ENCODE measurements around the gene TMEM184B. TPM values are rescaled to one million over a fixed set of nuclear protein-coding genes. Genes with fewer than 3 reads are reported as not detected.

TMEM184B gene
- total RNA-seq, 1 donor from 2014 or later = 81.0 TPM

- H3K4me3 Mint-ChIP-seq (ENCODE audit: unreplicated experiment) = no peak overlapping the region
- peaks cover 10% of the 10 kb centered on the region for H3K9me3 Mint-ChIP-seq (ENCODE audit: unreplicated experiment)
- H3K27ac Mint-ChIP-seq (ENCODE audit: unreplicated experiment) = no peak overlapping the region
- TF ChIP-seq, protein P1, sequence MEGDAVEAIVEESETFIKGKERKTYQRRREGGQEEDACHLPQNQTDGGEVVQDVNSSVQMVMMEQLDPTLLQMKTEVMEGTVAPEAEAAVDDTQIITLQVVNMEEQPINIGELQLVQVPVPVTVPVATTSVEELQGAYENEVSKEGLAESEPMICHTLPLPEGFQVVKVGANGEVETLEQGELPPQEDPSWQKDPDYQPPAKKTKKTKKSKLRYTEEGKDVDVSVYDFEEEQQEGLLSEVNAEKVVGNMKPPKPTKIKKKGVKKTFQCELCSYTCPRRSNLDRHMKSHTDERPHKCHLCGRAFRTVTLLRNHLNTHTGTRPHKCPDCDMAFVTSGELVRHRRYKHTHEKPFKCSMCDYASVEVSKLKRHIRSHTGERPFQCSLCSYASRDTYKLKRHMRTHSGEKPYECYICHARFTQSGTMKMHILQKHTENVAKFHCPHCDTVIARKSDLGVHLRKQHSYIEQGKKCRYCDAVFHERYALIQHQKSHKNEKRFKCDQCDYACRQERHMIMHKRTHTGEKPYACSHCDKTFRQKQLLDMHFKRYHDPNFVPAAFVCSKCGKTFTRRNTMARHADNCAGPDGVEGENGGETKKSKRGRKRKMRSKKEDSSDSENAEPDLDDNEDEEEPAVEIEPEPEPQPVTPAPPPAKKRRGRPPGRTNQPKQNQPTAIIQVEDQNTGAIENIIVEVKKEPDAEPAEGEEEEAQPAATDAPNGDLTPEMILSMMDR (IDR thresholded peaks at IDR 0.05; ENCODE audit: partially characterized antibody, unreplicated experiment) = no peak
- peaks cover 3% of the 10 kb centered on the region for H3K4me1 Mint-ChIP-seq (ENCODE audit: low read depth, unreplicated experiment)
- no peaks in the 10 kb centered on the region for H3K36me3 Mint-ChIP-seq (ENCODE audit: unreplicated experiment)
- DNase-seq = no peak
- H3K27me3 Mint-ChIP-seq (ENCODE audit: unreplicated experiment) = peaks cover 6% of the 10 kb centered on the region
Measured at GRCh38 chr22:38294193-38294592, 21.4 kb upstream of the TMEM184B start.

DNA sequence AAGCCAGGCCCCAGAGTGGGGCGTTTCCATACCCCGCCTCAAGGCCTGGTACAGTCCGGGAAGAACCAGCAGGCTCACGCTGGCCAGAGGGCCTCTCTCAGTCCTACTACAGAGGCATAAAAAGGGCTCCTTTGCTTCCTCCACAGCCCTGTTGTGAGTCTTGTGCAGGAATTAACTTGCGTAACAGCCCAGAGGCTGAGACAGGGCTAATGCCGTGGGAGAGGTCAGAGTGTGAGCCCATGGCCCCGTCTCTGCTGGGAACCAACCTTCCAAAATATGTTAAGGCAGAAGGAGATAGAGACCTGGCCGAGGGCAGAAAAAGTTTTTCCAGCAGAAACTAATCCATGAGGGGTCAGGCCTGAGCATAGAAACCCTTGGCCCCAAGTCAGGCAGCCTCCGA lies 19.9 kb upstream of the TMEM184B start:
- Mint-ChIP-seq H3K27me3 (ENCODE audit: unreplicated experiment) (peaks cover 8% of the 10 kb centered on the region), H3K36me3 (ENCODE audit: unreplicated experiment) (no peaks in the 10 kb centered on the region), H3K27ac (ENCODE audit: unreplicated experiment) (no peak overlapping the region), H3K4me1 (ENCODE audit: low read depth, unreplicated experiment) (peaks cover 3% of the 10 kb centered on the region), H3K4me3 (ENCODE audit: unreplicated experiment) (no peak overlapping the region), H3K9me3 (ENCODE audit: unreplicated experiment) (peaks cover 8% of the 10 kb centered on the region)
- TF ChIP-seq, protein P1 (IDR thresholded peaks at IDR 0.05; ENCODE audit: partially characterized antibody, unreplicated experiment) = no peak
- no peak for DNase-seq

- Mint-ChIP-seq H3K9me3 (ENCODE audit: unreplicated experiment) (peaks cover 8% of the 10 kb centered on the region), H3K27me3 (ENCODE audit: unreplicated experiment) (peaks cover 5% of the 10 kb centered on the region), H3K4me1 (ENCODE audit: low read depth, unreplicated experiment) (peaks cover 3% of the 10 kb centered on the region), H3K36me3 (ENCODE audit: unreplicated experiment) (no peaks in the 10 kb centered on the region), H3K4me3 (ENCODE audit: unreplicated experiment) (no peak overlapping the region), H3K27ac (ENCODE audit: unreplicated experiment) (no peak overlapping the region)
- TF ChIP-seq, protein P1 (IDR thresholded peaks at IDR 0.05; ENCODE audit: partially characterized antibody, unreplicated experiment) = no peak
- DNase-seq = no peak
Measured at GRCh38 chr22:38291201-38291777, 18.5 kb upstream of the TMEM184B start.

- H3K27me3 Mint-ChIP-seq (ENCODE audit: unreplicated experiment) = peaks cover 5% of the 10 kb centered on the region
- DNase-seq = no peak
- TF ChIP-seq, protein P1 (IDR thresholded peaks at IDR 0.05; ENCODE audit: partially characterized antibody, unreplicated experiment) = no peak
- no peak overlapping the region for H3K27ac Mint-ChIP-seq (ENCODE audit: unreplicated experiment)
- peaks cover 3% of the 10 kb centered on the region for H3K4me1 Mint-ChIP-seq (ENCODE audit: low read depth, unreplicated experiment)
- H3K4me3 Mint-ChIP-seq (ENCODE audit: unreplicated experiment) = no peak overlapping the region
- no peaks in the 10 kb centered on the region for H3K36me3 Mint-ChIP-seq (ENCODE audit: unreplicated experiment)
- H3K9me3 Mint-ChIP-seq (ENCODE audit: unreplicated experiment) = peaks cover 8% of the 10 kb centered on the region
Measured at GRCh38 chr22:38290347-38290746, 17.5 kb upstream of the TMEM184B start.

- Mint-ChIP-seq H3K27ac (ENCODE audit: unreplicated experiment) (peak overlapping the region; percentile 18), H3K4me1 (ENCODE audit: low read depth, unreplicated experiment) (peaks cover 3% of the 10 kb centered on the region), H3K9me3 (ENCODE audit: unreplicated experiment) (peaks cover 7% of the 10 kb centered on the region), H3K4me3 (ENCODE audit: unreplicated experiment) (no peak overlapping the region), H3K27me3 (ENCODE audit: unreplicated experiment) (peaks cover 5% of the 10 kb centered on the region), H3K36me3 (ENCODE audit: unreplicated experiment) (no peaks in the 10 kb centered on the region)
- DNase-seq = no peak
- TF ChIP-seq, protein P1 (IDR thresholded peaks at IDR 0.05; ENCODE audit: partially characterized antibody, unreplicated experiment) = no peak
Measured at GRCh38 chr22:38289583-38290082, 16.8 kb upstream of the TMEM184B start.

Data from glutamatergic neuron (in vitro differentiated cells).